AG09309 (cell line): ENCODE measurements around the gene SNRPB.

Source experiments
- DNase-seq: peaks from one replicate; pipeline ENCODE4 v3.0.0-alpha.2; 2010; ENCODE audit warnings: low read depth
- H3K4me3 ChIP-seq: 2 replicates; pipeline ENCODE4 v1.5.1; 2011; ENCODE audit warnings: mild to moderate bottlenecking, low read depth, low read length, moderate library complexity; ENCODE audit not compliant: control insufficient read depth
- TF ChIP-seq, protein P1 (sequence below): IDR thresholded peaks from 2 replicates; pipeline ENCODE4 v1.5.1; 2011; ENCODE audit warnings: mild to moderate bottlenecking, low read depth, low read length, inconsistent platforms; ENCODE audit not compliant: insufficient read depth, control insufficient read depth; ENCODE audit errors: missing control alignments

Gene SNRPB

DNA sequence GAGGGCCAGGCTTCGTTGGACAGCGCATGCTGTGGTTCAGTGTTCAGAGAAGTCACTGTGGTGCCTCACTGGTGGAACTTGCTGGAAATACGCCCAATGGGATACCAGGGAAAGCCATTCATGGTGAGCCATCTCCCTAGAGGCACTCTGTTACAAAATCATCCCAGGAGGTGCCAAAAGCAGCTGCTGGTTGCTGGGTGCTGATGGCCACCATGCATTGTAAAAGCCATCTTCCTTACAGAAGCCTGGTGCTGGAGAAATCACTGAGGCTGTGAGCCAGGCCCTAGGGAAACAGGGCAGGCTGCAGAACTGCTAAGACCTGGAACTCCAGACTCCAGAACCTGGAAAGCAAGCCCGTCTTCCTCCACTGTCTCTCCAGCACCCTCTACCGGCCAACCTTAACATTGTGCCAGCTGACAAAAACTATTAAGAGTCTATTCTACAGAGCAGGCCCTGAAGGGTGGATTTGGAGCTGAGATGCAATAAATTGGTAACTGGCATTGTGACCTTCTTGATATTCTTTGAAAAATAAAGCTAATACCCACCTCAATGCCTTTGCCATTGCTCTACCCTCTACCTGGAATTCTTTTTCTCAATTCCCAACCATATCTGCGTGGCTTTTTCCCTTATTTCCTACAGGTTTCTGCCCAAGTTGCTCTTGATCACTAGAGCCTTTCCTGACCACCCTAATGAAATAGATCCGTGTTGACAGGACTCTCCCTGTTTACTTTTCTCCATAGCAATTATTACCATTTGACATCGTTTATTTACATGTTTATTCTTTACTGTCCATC is 18.5 kb downstream of the SNRPB start:
- TF ChIP-seq, protein P1, sequence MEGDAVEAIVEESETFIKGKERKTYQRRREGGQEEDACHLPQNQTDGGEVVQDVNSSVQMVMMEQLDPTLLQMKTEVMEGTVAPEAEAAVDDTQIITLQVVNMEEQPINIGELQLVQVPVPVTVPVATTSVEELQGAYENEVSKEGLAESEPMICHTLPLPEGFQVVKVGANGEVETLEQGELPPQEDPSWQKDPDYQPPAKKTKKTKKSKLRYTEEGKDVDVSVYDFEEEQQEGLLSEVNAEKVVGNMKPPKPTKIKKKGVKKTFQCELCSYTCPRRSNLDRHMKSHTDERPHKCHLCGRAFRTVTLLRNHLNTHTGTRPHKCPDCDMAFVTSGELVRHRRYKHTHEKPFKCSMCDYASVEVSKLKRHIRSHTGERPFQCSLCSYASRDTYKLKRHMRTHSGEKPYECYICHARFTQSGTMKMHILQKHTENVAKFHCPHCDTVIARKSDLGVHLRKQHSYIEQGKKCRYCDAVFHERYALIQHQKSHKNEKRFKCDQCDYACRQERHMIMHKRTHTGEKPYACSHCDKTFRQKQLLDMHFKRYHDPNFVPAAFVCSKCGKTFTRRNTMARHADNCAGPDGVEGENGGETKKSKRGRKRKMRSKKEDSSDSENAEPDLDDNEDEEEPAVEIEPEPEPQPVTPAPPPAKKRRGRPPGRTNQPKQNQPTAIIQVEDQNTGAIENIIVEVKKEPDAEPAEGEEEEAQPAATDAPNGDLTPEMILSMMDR = peak; percentile 94
- no peak for DNase-seq
- no peak overlapping the region for H3K4me3 ChIP-seq

DNA sequence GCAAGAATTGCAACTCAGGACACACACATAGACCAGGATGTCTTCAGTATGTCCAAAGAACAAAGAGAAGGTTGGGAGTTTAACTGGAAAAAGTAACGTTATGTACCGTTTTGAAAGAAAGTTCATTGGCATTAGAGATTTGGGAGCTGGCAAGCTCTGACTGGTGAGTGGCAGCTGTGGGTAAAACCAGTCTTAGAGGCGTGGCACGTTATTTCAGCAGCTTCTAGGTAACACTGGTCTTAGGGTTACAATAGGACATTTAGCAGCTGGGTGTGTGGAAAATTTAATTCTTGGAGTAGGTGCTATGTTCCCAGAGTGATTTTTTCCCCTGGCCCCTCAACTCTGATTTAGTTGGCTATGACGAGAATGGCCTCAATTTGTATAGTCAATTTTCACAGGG is 19.2 kb downstream of the SNRPB start:
- DNase-seq = no peak
- H3K4me3 ChIP-seq = no peak overlapping the region
- TF ChIP-seq, protein P1 = no peak

DNA sequence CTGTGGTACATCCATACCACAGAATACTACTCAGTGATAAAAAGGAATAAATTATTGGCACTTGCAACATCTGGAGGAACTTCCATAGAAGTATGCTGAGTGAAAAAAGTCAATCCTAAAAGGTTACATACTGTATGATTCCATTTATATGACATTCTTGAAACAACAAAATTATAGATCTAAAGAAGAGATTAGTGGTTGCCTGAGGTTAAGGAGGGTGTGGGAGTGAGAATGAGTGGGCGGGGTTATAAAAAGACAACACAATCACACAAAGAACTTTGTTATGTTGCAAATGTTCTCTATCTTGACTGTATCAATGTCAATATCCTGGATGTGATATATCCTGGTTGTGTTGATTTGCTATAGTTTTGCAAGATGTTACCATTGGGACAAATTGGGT is 21.2 kb downstream of the SNRPB start:
- TF ChIP-seq, protein P1 = no peak
- no peak for DNase-seq
- H3K4me3 ChIP-seq = no peak overlapping the region

DNA sequence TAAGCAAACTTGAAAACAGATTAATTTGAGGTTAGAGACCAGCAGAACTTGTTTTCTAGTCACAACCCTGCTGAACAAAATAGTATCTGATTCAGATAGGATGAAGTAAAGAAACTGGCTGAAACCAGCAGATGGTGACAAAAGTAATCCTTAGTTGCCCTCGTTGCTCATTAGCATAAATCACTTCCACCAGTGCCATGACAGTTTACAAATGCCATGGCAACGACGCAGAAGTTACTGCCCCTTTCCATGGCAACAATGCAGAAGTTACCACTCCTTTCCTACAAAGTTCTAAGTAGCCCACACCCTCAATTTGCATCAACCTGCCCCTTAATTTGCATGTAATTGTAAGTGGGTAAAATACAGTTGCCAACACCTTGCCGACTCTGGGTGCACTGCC is 23.7 kb downstream of the SNRPB start:
- TF ChIP-seq, protein P1 = no peak
- H3K4me3 ChIP-seq = no peak overlapping the region
- DNase-seq = no peak

DNA sequence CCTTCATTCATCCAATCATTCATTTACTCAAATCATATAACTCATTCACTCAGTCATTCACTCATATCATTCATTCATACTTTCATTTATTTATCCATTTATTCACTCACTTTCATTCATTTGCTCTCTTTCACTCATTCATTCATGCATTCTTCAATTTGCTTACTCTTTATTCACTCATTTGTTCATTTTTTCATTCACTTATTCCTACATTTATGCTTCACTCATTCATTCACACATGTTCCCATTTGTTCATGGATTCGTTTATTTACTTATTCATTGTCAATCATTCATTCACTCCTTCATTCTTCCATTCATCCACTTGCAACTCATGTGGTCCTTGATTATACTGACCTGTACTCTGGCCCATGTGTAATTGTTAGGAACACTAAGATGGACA is 39.4 kb downstream of the SNRPB start:
- DNase-seq = no peak
- no peak overlapping the region for H3K4me3 ChIP-seq
- TF ChIP-seq, protein P1 = no peak

DNA sequence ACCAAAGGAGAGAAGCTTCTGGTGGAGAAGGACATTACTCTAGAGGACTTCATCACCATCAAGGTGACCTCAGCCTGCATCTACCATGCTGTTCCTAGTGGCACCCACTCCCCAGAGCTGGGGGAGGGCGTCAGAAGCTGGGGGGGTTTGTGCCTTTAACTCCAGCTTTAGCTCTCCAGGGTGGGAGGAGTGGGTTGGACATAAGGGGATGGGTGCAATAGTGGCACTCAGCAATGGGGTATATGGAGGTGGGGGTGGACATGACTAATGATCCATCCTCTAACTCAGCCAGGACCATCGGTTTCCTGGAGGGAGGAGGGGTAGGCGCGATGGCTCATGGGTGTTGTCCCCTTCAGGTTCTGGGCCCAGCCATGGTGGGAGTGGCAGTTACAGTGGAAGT is 40.1 kb downstream of the SNRPB start:
- TF ChIP-seq, protein P1 = no peak
- no peak for DNase-seq
- no peak overlapping the region for H3K4me3 ChIP-seq
